ENCODE results near the gene RAB6C. TPM values are rescaled to one million over a fixed set of nuclear protein-coding genes. Genes with fewer than 3 reads are reported as not detected.
"Not testable (repeated sequence)": the region's sequence is repeated elsewhere in the genome, so short reads cannot be mapped to it uniquely, and the experiment has no call there.

The RAB6C gene
- total RNA-seq, 2 donors from 2014 or later, result 0.22 to 0.24 TPM

- Histone ChIP-seq H3K4me3 (ENCODE audit: low read length) (no peak overlapping the region), H3K9me3 (ENCODE audit: control insufficient read depth, low read length) (no peaks in the 10 kb centered on the region), H3K36me3 (ENCODE audit: control insufficient read depth, insufficient read depth, low read length) (no peaks in the 10 kb centered on the region), H3K4me1 (ENCODE audit: control insufficient read depth, insufficient read depth, low read length) (no peaks in the 10 kb centered on the region), H3K27ac (ENCODE audit: low read depth, low read length) (no peak overlapping the region), H3K9ac (ENCODE audit: extremely low read depth, low read length, poor library complexity, severe bottlenecking) (no peak overlapping the region), H3K27me3 (ENCODE audit: control insufficient read depth, insufficient read depth, low read length, poor library complexity, severe bottlenecking) (no peaks in the 10 kb centered on the region)
- Mint-ChIP-seq H3K36me3 (ENCODE audit: low read depth) (no peaks in the 10 kb centered on the region), H3K27me3 (ENCODE audit: insufficient read depth) (peaks cover 4% of the 10 kb centered on the region), H3K9me3 (no peaks in the 10 kb centered on the region), H3K27ac (no peak overlapping the region), H3K4me1 (no peaks in the 10 kb centered on the region), H3K4me3 (no peak overlapping the region)
- TF ChIP-seq CTCF (conservative IDR thresholded peaks at IDR 0.05), result no peak
- DNase-seq, result no peak
Observed at GRCh38 chr2:129945557-129945956, 33.9 kb upstream of the RAB6C start.

GRCh38 chr2:129947712-129948111, 31.8 kb upstream of the RAB6C start:
- not testable (repeated sequence) for H3K36me3 ChIP-seq (ENCODE audit: control insufficient read depth, insufficient read depth, low read length); H3K9me3 ChIP-seq (ENCODE audit: control insufficient read depth, low read length); H3K36me3 Mint-ChIP-seq (ENCODE audit: low read depth); DNase-seq; H3K27ac Mint-ChIP-seq; H3K27me3 ChIP-seq (ENCODE audit: control insufficient read depth, insufficient read depth, low read length, poor library complexity, severe bottlenecking); H3K9ac ChIP-seq (ENCODE audit: extremely low read depth, low read length, poor library complexity, severe bottlenecking); H3K4me3 ChIP-seq (ENCODE audit: low read length); H3K4me3 Mint-ChIP-seq; H3K9me3 Mint-ChIP-seq; H3K27ac ChIP-seq (ENCODE audit: low read depth, low read length); H3K4me1 Mint-ChIP-seq; H3K4me1 ChIP-seq (ENCODE audit: control insufficient read depth, insufficient read depth, low read length); H3K27me3 Mint-ChIP-seq (ENCODE audit: insufficient read depth)
- 0 to 50% methylated on average over 1 to 2 of the region's 2 CpGs for WGBS, 2 experiments (ENCODE audit: insufficient coverage in 1 of 2, insufficient read length in 1 of 2)

GRCh38 chr2:129956171-129956570, 23.3 kb upstream of the RAB6C start:
- not testable (repeated sequence) for H3K36me3 ChIP-seq (ENCODE audit: control insufficient read depth, insufficient read depth, low read length); H3K27ac Mint-ChIP-seq; H3K9ac ChIP-seq (ENCODE audit: extremely low read depth, low read length, poor library complexity, severe bottlenecking); H3K27me3 Mint-ChIP-seq (ENCODE audit: insufficient read depth); H3K4me1 Mint-ChIP-seq; H3K9me3 Mint-ChIP-seq; H3K4me1 ChIP-seq (ENCODE audit: control insufficient read depth, insufficient read depth, low read length); H3K36me3 Mint-ChIP-seq (ENCODE audit: low read depth); H3K27ac ChIP-seq (ENCODE audit: low read depth, low read length); H3K4me3 ChIP-seq (ENCODE audit: low read length); DNase-seq; H3K9me3 ChIP-seq (ENCODE audit: control insufficient read depth, low read length); H3K27me3 ChIP-seq (ENCODE audit: control insufficient read depth, insufficient read depth, low read length, poor library complexity, severe bottlenecking); H3K4me3 Mint-ChIP-seq
- 96 to 97% methylated on average over 4 to 6 of the region's 6 CpGs for WGBS, 2 experiments (ENCODE audit: insufficient coverage in 1 of 2, insufficient read length in 1 of 2)

- WGBS, 2 experiments (ENCODE audit: insufficient coverage in 1 of 2, insufficient read length in 1 of 2), result 80 to 100% methylated on average over 2 to 4 of the region's 4 CpGs
- no peaks in the 10 kb centered on the region for H3K27me3 ChIP-seq (ENCODE audit: control insufficient read depth, insufficient read depth, low read length, poor library complexity, severe bottlenecking)
- peaks cover 9% of the 10 kb centered on the region for H3K4me1 Mint-ChIP-seq
- no peak overlapping the region for H3K4me3 Mint-ChIP-seq
- H3K9ac ChIP-seq (ENCODE audit: extremely low read depth, low read length, poor library complexity, severe bottlenecking), result no peak overlapping the region
- no peaks in the 10 kb centered on the region for H3K4me1 ChIP-seq (ENCODE audit: control insufficient read depth, insufficient read depth, low read length)
- no peak overlapping the region for H3K4me3 ChIP-seq (ENCODE audit: low read length)
- TF ChIP-seq CTCF (conservative IDR thresholded peaks at IDR 0.05), result no peak
- H3K36me3 Mint-ChIP-seq (ENCODE audit: low read depth), result no peaks in the 10 kb centered on the region
- H3K36me3 ChIP-seq (ENCODE audit: control insufficient read depth, insufficient read depth, low read length), result no peaks in the 10 kb centered on the region
- H3K9me3 Mint-ChIP-seq, result no peaks in the 10 kb centered on the region
- no peaks in the 10 kb centered on the region for H3K9me3 ChIP-seq (ENCODE audit: control insufficient read depth, low read length)
- no peak for DNase-seq
- H3K27ac ChIP-seq (ENCODE audit: low read depth, low read length), result no peak overlapping the region
- no peaks in the 10 kb centered on the region for H3K27me3 Mint-ChIP-seq (ENCODE audit: insufficient read depth)
- H3K27ac Mint-ChIP-seq, result no peak overlapping the region
Observed at GRCh38 chr2:129957891-129958290, 21.6 kb upstream of the RAB6C start.

- not testable (repeated sequence) for H3K27ac Mint-ChIP-seq; H3K9me3 Mint-ChIP-seq; H3K27me3 Mint-ChIP-seq (ENCODE audit: insufficient read depth); H3K27me3 ChIP-seq (ENCODE audit: control insufficient read depth, insufficient read depth, low read length, poor library complexity, severe bottlenecking); H3K4me3 Mint-ChIP-seq; H3K36me3 Mint-ChIP-seq (ENCODE audit: low read depth); DNase-seq; H3K27ac ChIP-seq (ENCODE audit: low read depth, low read length); H3K36me3 ChIP-seq (ENCODE audit: control insufficient read depth, insufficient read depth, low read length); H3K4me3 ChIP-seq (ENCODE audit: low read length); H3K9me3 ChIP-seq (ENCODE audit: control insufficient read depth, low read length); H3K4me1 ChIP-seq (ENCODE audit: control insufficient read depth, insufficient read depth, low read length); H3K9ac ChIP-seq (ENCODE audit: extremely low read depth, low read length, poor library complexity, severe bottlenecking); H3K4me1 Mint-ChIP-seq
- WGBS, 2 experiments (ENCODE audit: insufficient coverage in 1 of 2, insufficient read length in 1 of 2), result 92% methylated on average over 2 to 4 of the region's 4 CpGs
Observed at GRCh38 chr2:129958736-129959135, 20.7 kb upstream of the RAB6C start.

GRCh38 chr2:129968605-129969004, 10.9 kb upstream of the RAB6C start:
- peaks cover 16% of the 10 kb centered on the region for H3K27me3 Mint-ChIP-seq (ENCODE audit: insufficient read depth)
- not testable (repeated sequence) for H3K4me3 ChIP-seq (ENCODE audit: low read length); H3K27me3 ChIP-seq (ENCODE audit: control insufficient read depth, insufficient read depth, low read length, poor library complexity, severe bottlenecking); H3K4me3 Mint-ChIP-seq; H3K36me3 ChIP-seq (ENCODE audit: control insufficient read depth, insufficient read depth, low read length); H3K27ac Mint-ChIP-seq; H3K27ac ChIP-seq (ENCODE audit: low read depth, low read length); DNase-seq; H3K36me3 Mint-ChIP-seq (ENCODE audit: low read depth); H3K9ac ChIP-seq (ENCODE audit: extremely low read depth, low read length, poor library complexity, severe bottlenecking); H3K9me3 Mint-ChIP-seq; H3K9me3 ChIP-seq (ENCODE audit: control insufficient read depth, low read length); H3K4me1 Mint-ChIP-seq; H3K4me1 ChIP-seq (ENCODE audit: control insufficient read depth, insufficient read depth, low read length)
- 80 to 100% methylated on average over 3 to 4 of the region's 4 CpGs for WGBS, 2 experiments (ENCODE audit: insufficient coverage in 1 of 2, insufficient read length in 1 of 2)
